WTC11 (cell line): ENCODE results near the gene RGS7. TPM values are rescaled to one million over a fixed set of nuclear protein-coding genes. Genes with fewer than 3 reads are reported as not detected.

Experiments used
- ATAC-seq: fragments of 200-7000 bp; cut with Tn5 transposase; 2 replicates; pipeline ENCODE4 v1.10.0; 2021; ENCODE audit warnings: mild to moderate bottlenecking, moderate library complexity
- CTCF ChIA-PET: fragments of 300-600 bp; sonication (Branson Sonifier 250); formaldehyde crosslinking; loops from one replicate; lab custom pipeline; 2021; ENCODE audit warnings: antibody characterized with exemption; lab: Charles Lee
- POLR2A ChIA-PET: fragments of 350-600 bp; sonication (Branson Sonifier 250); formaldehyde crosslinking; loops from one replicate; lab custom pipeline; 2021; ENCODE audit warnings: antibody characterized with exemption; lab: Charles Lee
- DNase-seq: peaks from one replicate; pipeline ENCODE4 v3.0.0; 2021; ENCODE audit warnings: low spot score
- H3K27ac Mint-ChIP-seq: 2 replicates; pipeline ENCODE4 v1.8.0; 2021; ENCODE audit warnings: mixed read lengths
- H3K27me3 Mint-ChIP-seq: 2 replicates; pipeline ENCODE4 v1.8.0; 2021; ENCODE audit warnings: low read depth, mild to moderate bottlenecking, moderate library complexity, mixed read lengths
- H3K36me3 Mint-ChIP-seq: 2 replicates; pipeline ENCODE4 v1.8.0; 2021; ENCODE audit warnings: mixed read lengths
- H3K4me1 Mint-ChIP-seq: 2 replicates; pipeline ENCODE4 v1.8.0; 2022; ENCODE audit warnings: mixed read lengths
- H3K4me3 Mint-ChIP-seq: 2 replicates; pipeline ENCODE4 v1.8.0; 2021; ENCODE audit warnings: mild to moderate bottlenecking, moderate library complexity, mixed read lengths
- H3K9me3 Mint-ChIP-seq: 2 replicates; pipeline ENCODE4 v1.8.0; 2021; ENCODE audit warnings: mixed read lengths
- AFF4 ChIP-seq: sonication (generic); formaldehyde crosslinking; IDR thresholded peaks from 2 replicates; pipeline ENCODE4 v1.8.1; 2023; ENCODE audit warnings: mild to moderate bottlenecking, missing genetic modification reagents, borderline replicate concordance
- FOXP4 ChIP-seq: sonication (generic); formaldehyde crosslinking; IDR thresholded peaks from 2 replicates; pipeline ENCODE4 v1.8.0; 2022; ENCODE audit warnings: mild to moderate bottlenecking, missing genetic modification reagents
- GABPB1 ChIP-seq: sonication (generic); formaldehyde crosslinking; IDR thresholded peaks from 2 replicates; pipeline ENCODE4 v1.8.1; 2023; ENCODE audit warnings: mild to moderate bottlenecking, missing genetic modification reagents
- HMGA2 ChIP-seq: fragments of 250-450 bp; sonication (Bioruptor Pico); IDR thresholded peaks from 2 replicates; pipeline ENCODE4 v1.4.0; 2021; ENCODE audit warnings: mild to moderate bottlenecking, moderate library complexity
- JAZF1 ChIP-seq: fragments of 250-450 bp; sonication (Bioruptor Pico); IDR thresholded peaks from 2 replicates; pipeline ENCODE4 v1.9.0; 2021; ENCODE audit warnings: moderate library complexity, mild to moderate bottlenecking, inconsistent platforms
- MAX ChIP-seq: sonication (generic); formaldehyde crosslinking; IDR thresholded peaks from 2 replicates; pipeline ENCODE4 v1.8.0; 2022; ENCODE audit warnings: mild to moderate bottlenecking, missing genetic modification reagents
- NFYB ChIP-seq: sonication (generic); formaldehyde crosslinking; conservative IDR thresholded peaks from 2 replicates; pipeline ENCODE4 v1.8.0; 2022; ENCODE audit warnings: low read depth, missing genetic modification reagents
- NR1H2 ChIP-seq: sonication (generic); formaldehyde crosslinking; IDR thresholded peaks from 2 replicates; pipeline ENCODE4 v1.9.0; 2021; ENCODE audit warnings: mild to moderate bottlenecking, moderate library complexity, missing genetic modification reagents
- SMAD3 ChIP-seq: sonication (generic); formaldehyde crosslinking; IDR thresholded peaks from 2 replicates; pipeline ENCODE4 v1.8.0; 2022; ENCODE audit warnings: missing genetic modification reagents, mild to moderate bottlenecking, borderline replicate concordance
- SOX15 ChIP-seq: fragments of 250-450 bp; sonication (Bioruptor Pico); IDR thresholded peaks from 2 replicates; pipeline ENCODE4 v1.9.0; 2021; ENCODE audit warnings: mild to moderate bottlenecking
- TP53 ChIP-seq: sonication (generic); formaldehyde crosslinking; IDR thresholded peaks from 2 replicates; pipeline ENCODE4 v1.8.1; 2023; ENCODE audit warnings: mild to moderate bottlenecking, missing genetic modification reagents
- USF1 ChIP-seq: sonication (generic); formaldehyde crosslinking; IDR thresholded peaks from 2 replicates; pipeline ENCODE4 v1.8.0; 2022; ENCODE audit warnings: mild to moderate bottlenecking, missing genetic modification reagents
- ZNF138 ChIP-seq: sonication (generic); formaldehyde crosslinking; conservative IDR thresholded peaks from 2 replicates; pipeline ENCODE4 v1.8.1; 2022; ENCODE audit warnings: mild to moderate bottlenecking, moderate library complexity, missing genetic modification reagents
- ZNF219 ChIP-seq: sonication (generic); formaldehyde crosslinking; IDR thresholded peaks from 2 replicates; pipeline ENCODE4 v1.8.0; 2023; ENCODE audit warnings: missing genetic modification reagents, mild to moderate bottlenecking, borderline replicate concordance
- ZNF281 ChIP-seq: sonication (generic); formaldehyde crosslinking; IDR thresholded peaks from 2 replicates; pipeline ENCODE4 v1.8.0; 2023; ENCODE audit warnings: mild to moderate bottlenecking, missing genetic modification reagents
- ZNF396 ChIP-seq: fragments of 250-450 bp; sonication (Bioruptor Pico); IDR thresholded peaks from 2 replicates; pipeline ENCODE4 v1.8.0; 2021; ENCODE audit warnings: mild to moderate bottlenecking, moderate library complexity, borderline replicate concordance
- total RNA-seq: library from RNA; stranded (reverse); gene quantifications from 3 replicates; pipeline ENCODE4 v1.2.3, GENCODE V29; 2021
- TF ChIP-seq, protein P1 (sequence below): sonication (generic); formaldehyde crosslinking; IDR thresholded peaks from 2 replicates; pipeline ENCODE4 v1.8.1; 2023; ENCODE audit warnings: mild to moderate bottlenecking, missing genetic modification reagents
- TF ChIP-seq, protein P2 (sequence below): sonication (generic); formaldehyde crosslinking; IDR thresholded peaks from 2 replicates; pipeline ENCODE4 v1.8.1; 2022; ENCODE audit warnings: low read depth, mild to moderate bottlenecking, moderate library complexity, missing genetic modification reagents, borderline replicate concordance
- TF ChIP-seq, protein P3 (sequence below): sonication (generic); formaldehyde crosslinking; IDR thresholded peaks from 2 replicates; pipeline ENCODE4 v1.8.1; 2023; ENCODE audit warnings: mild to moderate bottlenecking, missing genetic modification reagents, moderate library complexity
- TF ChIP-seq, protein P4 (sequence below): sonication (generic); formaldehyde crosslinking; IDR thresholded peaks from 2 replicates; pipeline ENCODE4 v1.8.0; 2022; ENCODE audit warnings: missing genetic modification reagents

The RGS7 gene
- total RNA-seq, 1 experiment from 2014 or later: 1.2 TPM

- TF ChIP-seq ZNF138 (CRISPR knock-in tag): no peak
- TF ChIP-seq TP53 (CRISPR knock-in tag): no peak
- TF ChIP-seq GABPB1 (CRISPR knock-in tag): no peak
- TF ChIP-seq JAZF1 (CRISPR knock-in tag): no peak
- TF ChIP-seq, protein P1, sequence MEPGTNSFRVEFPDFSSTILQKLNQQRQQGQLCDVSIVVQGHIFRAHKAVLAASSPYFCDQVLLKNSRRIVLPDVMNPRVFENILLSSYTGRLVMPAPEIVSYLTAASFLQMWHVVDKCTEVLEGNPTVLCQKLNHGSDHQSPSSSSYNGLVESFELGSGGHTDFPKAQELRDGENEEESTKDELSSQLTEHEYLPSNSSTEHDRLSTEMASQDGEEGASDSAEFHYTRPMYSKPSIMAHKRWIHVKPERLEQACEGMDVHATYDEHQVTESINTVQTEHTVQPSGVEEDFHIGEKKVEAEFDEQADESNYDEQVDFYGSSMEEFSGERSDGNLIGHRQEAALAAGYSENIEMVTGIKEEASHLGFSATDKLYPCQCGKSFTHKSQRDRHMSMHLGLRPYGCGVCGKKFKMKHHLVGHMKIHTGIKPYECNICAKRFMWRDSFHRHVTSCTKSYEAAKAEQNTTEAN (CRISPR knock-in tag): no peak
- TF ChIP-seq AFF4 (CRISPR knock-in tag): no peak
- no peak for TF ChIP-seq USF1 (CRISPR knock-in tag)
- no peak for TF ChIP-seq NFYB (CRISPR knock-in tag)
Observed at GRCh38 chr1:241181971-241182370, 175.0 kb downstream of the RGS7 start (continued).

- CTCF ChIA-PET: no interaction called here
- TF ChIP-seq ZNF219 (CRISPR knock-in tag) (no peak), ZNF281 (no peak), ZNF396 (CRISPR knock-in tag) (no peak), JAZF1 (CRISPR knock-in tag) (no peak), SMAD3 (no peak), MAX (CRISPR knock-in tag) (no peak), NR1H2 (no peak), HMGA2 (no peak), SOX15 (CRISPR knock-in tag) (no peak), FOXP4 (no peak)
- TF ChIP-seq, protein P2, sequence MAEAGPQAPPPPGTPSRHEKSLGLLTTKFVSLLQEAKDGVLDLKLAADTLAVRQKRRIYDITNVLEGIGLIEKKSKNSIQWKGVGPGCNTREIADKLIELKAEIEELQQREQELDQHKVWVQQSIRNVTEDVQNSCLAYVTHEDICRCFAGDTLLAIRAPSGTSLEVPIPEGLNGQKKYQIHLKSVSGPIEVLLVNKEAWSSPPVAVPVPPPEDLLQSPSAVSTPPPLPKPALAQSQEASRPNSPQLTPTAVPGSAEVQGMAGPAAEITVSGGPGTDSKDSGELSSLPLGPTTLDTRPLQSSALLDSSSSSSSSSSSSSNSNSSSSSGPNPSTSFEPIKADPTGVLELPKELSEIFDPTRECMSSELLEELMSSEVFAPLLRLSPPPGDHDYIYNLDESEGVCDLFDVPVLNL (CRISPR knock-in tag): no peak
- TF ChIP-seq, protein P3, sequence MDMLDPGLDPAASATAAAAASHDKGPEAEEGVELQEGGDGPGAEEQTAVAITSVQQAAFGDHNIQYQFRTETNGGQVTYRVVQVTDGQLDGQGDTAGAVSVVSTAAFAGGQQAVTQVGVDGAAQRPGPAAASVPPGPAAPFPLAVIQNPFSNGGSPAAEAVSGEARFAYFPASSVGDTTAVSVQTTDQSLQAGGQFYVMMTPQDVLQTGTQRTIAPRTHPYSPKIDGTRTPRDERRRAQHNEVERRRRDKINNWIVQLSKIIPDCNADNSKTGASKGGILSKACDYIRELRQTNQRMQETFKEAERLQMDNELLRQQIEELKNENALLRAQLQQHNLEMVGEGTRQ (CRISPR knock-in tag): no peak
- TF ChIP-seq, protein P4, sequence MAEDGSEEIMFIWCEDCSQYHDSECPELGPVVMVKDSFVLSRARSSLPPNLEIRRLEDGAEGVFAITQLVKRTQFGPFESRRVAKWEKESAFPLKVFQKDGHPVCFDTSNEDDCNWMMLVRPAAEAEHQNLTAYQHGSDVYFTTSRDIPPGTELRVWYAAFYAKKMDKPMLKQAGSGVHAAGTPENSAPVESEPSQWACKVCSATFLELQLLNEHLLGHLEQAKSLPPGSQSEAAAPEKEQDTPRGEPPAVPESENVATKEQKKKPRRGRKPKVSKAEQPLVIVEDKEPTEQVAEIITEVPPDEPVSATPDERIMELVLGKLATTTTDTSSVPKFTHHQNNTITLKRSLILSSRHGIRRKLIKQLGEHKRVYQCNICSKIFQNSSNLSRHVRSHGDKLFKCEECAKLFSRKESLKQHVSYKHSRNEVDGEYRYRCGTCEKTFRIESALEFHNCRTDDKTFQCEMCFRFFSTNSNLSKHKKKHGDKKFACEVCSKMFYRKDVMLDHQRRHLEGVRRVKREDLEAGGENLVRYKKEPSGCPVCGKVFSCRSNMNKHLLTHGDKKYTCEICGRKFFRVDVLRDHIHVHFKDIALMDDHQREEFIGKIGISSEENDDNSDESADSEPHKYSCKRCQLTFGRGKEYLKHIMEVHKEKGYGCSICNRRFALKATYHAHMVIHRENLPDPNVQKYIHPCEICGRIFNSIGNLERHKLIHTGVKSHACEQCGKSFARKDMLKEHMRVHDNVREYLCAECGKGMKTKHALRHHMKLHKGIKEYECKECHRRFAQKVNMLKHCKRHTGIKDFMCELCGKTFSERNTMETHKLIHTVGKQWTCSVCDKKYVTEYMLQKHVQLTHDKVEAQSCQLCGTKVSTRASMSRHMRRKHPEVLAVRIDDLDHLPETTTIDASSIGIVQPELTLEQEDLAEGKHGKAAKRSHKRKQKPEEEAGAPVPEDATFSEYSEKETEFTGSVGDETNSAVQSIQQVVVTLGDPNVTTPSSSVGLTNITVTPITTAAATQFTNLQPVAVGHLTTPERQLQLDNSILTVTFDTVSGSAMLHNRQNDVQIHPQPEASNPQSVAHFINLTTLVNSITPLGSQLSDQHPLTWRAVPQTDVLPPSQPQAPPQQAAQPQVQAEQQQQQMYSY (CRISPR knock-in tag): no peak
Observed at GRCh38 chr1:241181471-241181870, 175.5 kb downstream of the RGS7 start.

More at GRCh38 chr1:241181471-241181870, 175.5 kb downstream of the RGS7 start:
- Mint-ChIP-seq H3K9me3 (peaks cover 5% of the 10 kb centered on the region; the same call in 1 of the 2 replicates), H3K4me3 (no peak overlapping the region), H3K36me3 (no peaks in the 10 kb centered on the region), H3K4me1 (peaks cover 4% of the 10 kb centered on the region), H3K27ac (no peak overlapping the region), H3K27me3 (no peaks in the 10 kb centered on the region)
- POLR2A ChIA-PET: no interaction called here
- no peak for ATAC-seq
- no peak for DNase-seq
